HG03565 (cell line): ENCODE results near the gene FBN1.

Source experiments
- ATAC-seq: cut with Tn5 transposase; IDR thresholded peaks from one replicate; pipeline ENCODE4 v1.9.1; 2021; ENCODE audit warnings: mild to moderate bottlenecking, moderate library complexity; ENCODE audit not compliant: unreplicated experiment

Gene FBN1

GRCh38 chr15:48527517-48527916 is 118.0 kb downstream of the FBN1 start:
- ATAC-seq, result no peak

GRCh38 chr15:48522911-48523310 is 122.6 kb downstream of the FBN1 start:
- no peak for ATAC-seq

GRCh38 chr15:48522123-48522522 is 123.4 kb downstream of the FBN1 start:
- no peak for ATAC-seq

GRCh38 chr15:48520376-48521155 is 124.9 kb downstream of the FBN1 start:
- no peak for ATAC-seq

GRCh38 chr15:48516121-48516520 is 129.4 kb downstream of the FBN1 start:
- ATAC-seq, result no peak

GRCh38 chr15:48515500-48515899 is 130.0 kb downstream of the FBN1 start:
- no peak for ATAC-seq

GRCh38 chr15:48514103-48514816 is 131.2 kb downstream of the FBN1 start:
- ATAC-seq, result no peak

GRCh38 chr15:48510976-48511375 is 134.5 kb downstream of the FBN1 start:
- no peak for ATAC-seq

GRCh38 chr15:48507416-48508065 is 138.0 kb downstream of the FBN1 start:
- ATAC-seq, result no peak

- no peak for ATAC-seq
These were observed 140.4 kb downstream of the FBN1 start for GRCh38 chr15:48505067-48505466.

- ATAC-seq, result peak; percentile 45
These were observed 144.3 kb downstream of the FBN1 start for GRCh38 chr15:48501208-48501607.

GRCh38 chr15:48500595-48500994 is 144.9 kb downstream of the FBN1 start:
- no peak for ATAC-seq

GRCh38 chr15:48499978-48500377 is 145.5 kb downstream of the FBN1 start:
- ATAC-seq, result no peak

- no peak for ATAC-seq
These were observed 146.7 kb downstream of the FBN1 start for GRCh38 chr15:48498828-48499227.

- ATAC-seq, result no peak
These were observed 150.9 kb downstream of the FBN1 start for GRCh38 chr15:48494631-48495030.

- ATAC-seq, result no peak
These were observed 151.7 kb downstream of the FBN1 start for GRCh38 chr15:48493763-48494225.

- no peak for ATAC-seq
These were observed 152.3 kb downstream of the FBN1 start for GRCh38 chr15:48493084-48493762.

GRCh38 chr15:48486228-48486627 is 159.3 kb downstream of the FBN1 start:
- ATAC-seq, result no peak

GRCh38 chr15:48481802-48482201 is 163.7 kb downstream of the FBN1 start:
- ATAC-seq, result no peak

- ATAC-seq, result no peak
These were observed 165.8 kb downstream of the FBN1 start for GRCh38 chr15:48479751-48480150.

- no peak for ATAC-seq
These were observed 166.9 kb downstream of the FBN1 start for GRCh38 chr15:48478581-48478980.
